Glutamatergic neuron (in vitro differentiated cells): ENCODE data around the gene TNFRSF12A. TPM values are rescaled to one million over a fixed set of nuclear protein-coding genes. Genes with fewer than 3 reads are reported as not detected.

Source experiments
- DNase-seq: peaks from one replicate; pipeline ENCODE4 v3.0.0; 2022
- H3K27ac Mint-ChIP-seq: one replicate; pipeline ENCODE4 v1.8.0; 2020; ENCODE audit warnings: mild to moderate bottlenecking, mixed read lengths, inconsistent platforms; ENCODE audit not compliant: unreplicated experiment
- H3K27me3 Mint-ChIP-seq: one replicate; pipeline ENCODE4 v1.8.0; 2020; ENCODE audit warnings: mild to moderate bottlenecking, moderate library complexity, mixed read lengths, inconsistent platforms; ENCODE audit not compliant: unreplicated experiment
- H3K36me3 Mint-ChIP-seq: one replicate; pipeline ENCODE4 v1.8.0; 2020; ENCODE audit warnings: mild to moderate bottlenecking, mixed read lengths, inconsistent platforms; ENCODE audit not compliant: unreplicated experiment
- H3K4me1 Mint-ChIP-seq: one replicate; pipeline ENCODE4 v1.8.0; 2020; ENCODE audit warnings: mild to moderate bottlenecking, low read depth, mixed read lengths, inconsistent platforms; ENCODE audit not compliant: unreplicated experiment
- H3K4me3 Mint-ChIP-seq: one replicate; pipeline ENCODE4 v1.8.0; 2020; ENCODE audit warnings: mild to moderate bottlenecking, mixed read lengths, inconsistent platforms; ENCODE audit not compliant: unreplicated experiment
- H3K9me3 Mint-ChIP-seq: one replicate; pipeline ENCODE4 v1.8.0; 2020; ENCODE audit warnings: mild to moderate bottlenecking, moderate library complexity, mixed read lengths, inconsistent platforms; ENCODE audit not compliant: unreplicated experiment
- total RNA-seq: library from RNA; stranded (reverse); fragmentation: NEBNext Ultra II Directional; extraction: Animal tissue kit (Norgen Biotek cat#: 25700); gene quantifications from one replicate; pipeline ENCODE4 v1.2.1, GENCODE V29; 2021; ENCODE audit not compliant: unreplicated experiment
- TF ChIP-seq, protein P1 (sequence below): fragments of 200-600 bp; sonication (generic); IDR thresholded peaks from one replicate; pipeline ENCODE4 v1.5.0; 2021; ENCODE audit not compliant: partially characterized antibody, unreplicated experiment

The TNFRSF12A gene
- total RNA-seq, 1 donor from 2014 or later: 4.2 TPM

DNA sequence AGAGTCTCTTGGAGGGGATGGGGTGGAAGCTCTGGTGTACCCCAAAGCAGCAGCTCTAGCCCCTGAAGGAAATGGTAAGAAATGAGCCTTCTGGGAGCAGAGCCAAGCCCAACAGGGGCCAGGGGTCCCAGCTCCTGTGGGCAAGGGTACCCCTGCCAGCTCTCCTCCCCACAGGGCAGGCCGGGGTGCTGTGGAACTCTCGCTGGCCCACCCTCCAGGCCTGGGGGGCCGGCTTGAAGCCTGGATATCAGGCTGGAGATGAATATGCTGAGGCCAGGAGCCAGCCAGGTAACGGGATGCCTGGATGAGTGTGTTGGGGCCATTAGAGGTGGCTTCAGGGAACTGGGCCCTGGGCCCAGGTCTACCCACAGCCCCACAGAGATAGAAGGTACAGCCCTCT is 19.6 kb upstream of the TNFRSF12A start:
- DNase-seq: no peak
- Mint-ChIP-seq H3K9me3 (no peaks in the 10 kb centered on the region), H3K36me3 (no peaks in the 10 kb centered on the region), H3K27me3 (peaks cover 9% of the 10 kb centered on the region), H3K4me3 (no peak overlapping the region), H3K4me1 (no peaks in the 10 kb centered on the region), H3K27ac (no peak overlapping the region)
- TF ChIP-seq, protein P1, sequence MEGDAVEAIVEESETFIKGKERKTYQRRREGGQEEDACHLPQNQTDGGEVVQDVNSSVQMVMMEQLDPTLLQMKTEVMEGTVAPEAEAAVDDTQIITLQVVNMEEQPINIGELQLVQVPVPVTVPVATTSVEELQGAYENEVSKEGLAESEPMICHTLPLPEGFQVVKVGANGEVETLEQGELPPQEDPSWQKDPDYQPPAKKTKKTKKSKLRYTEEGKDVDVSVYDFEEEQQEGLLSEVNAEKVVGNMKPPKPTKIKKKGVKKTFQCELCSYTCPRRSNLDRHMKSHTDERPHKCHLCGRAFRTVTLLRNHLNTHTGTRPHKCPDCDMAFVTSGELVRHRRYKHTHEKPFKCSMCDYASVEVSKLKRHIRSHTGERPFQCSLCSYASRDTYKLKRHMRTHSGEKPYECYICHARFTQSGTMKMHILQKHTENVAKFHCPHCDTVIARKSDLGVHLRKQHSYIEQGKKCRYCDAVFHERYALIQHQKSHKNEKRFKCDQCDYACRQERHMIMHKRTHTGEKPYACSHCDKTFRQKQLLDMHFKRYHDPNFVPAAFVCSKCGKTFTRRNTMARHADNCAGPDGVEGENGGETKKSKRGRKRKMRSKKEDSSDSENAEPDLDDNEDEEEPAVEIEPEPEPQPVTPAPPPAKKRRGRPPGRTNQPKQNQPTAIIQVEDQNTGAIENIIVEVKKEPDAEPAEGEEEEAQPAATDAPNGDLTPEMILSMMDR: no peak

DNA sequence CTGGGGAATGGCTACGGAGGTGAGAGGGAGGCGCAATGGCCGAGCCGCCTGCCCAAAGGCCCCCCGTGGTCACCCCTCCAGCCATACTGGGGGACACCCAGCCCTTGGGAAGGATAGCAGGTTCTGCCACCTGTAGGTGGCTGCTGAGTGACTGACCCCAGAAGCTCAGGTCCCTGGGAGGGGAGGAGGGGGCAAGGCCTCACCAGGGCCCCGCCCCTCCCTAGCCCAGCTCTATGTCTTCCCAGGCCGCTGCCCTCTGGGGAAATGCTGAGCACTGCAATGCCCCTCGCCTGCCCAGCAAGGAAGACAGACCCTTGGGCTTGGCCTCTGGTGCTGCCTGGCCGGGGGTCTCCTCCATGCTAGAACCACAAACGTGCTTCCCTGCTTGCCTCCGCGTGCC is 18.9 kb upstream of the TNFRSF12A start:
- H3K9me3 Mint-ChIP-seq: no peaks in the 10 kb centered on the region
- H3K4me3 Mint-ChIP-seq: no peak overlapping the region
- TF ChIP-seq, protein P1: no peak
- H3K27me3 Mint-ChIP-seq: peaks cover 8% of the 10 kb centered on the region
- H3K36me3 Mint-ChIP-seq: no peaks in the 10 kb centered on the region
- no peak overlapping the region for H3K27ac Mint-ChIP-seq
- H3K4me1 Mint-ChIP-seq: no peaks in the 10 kb centered on the region
- no peak for DNase-seq

DNA sequence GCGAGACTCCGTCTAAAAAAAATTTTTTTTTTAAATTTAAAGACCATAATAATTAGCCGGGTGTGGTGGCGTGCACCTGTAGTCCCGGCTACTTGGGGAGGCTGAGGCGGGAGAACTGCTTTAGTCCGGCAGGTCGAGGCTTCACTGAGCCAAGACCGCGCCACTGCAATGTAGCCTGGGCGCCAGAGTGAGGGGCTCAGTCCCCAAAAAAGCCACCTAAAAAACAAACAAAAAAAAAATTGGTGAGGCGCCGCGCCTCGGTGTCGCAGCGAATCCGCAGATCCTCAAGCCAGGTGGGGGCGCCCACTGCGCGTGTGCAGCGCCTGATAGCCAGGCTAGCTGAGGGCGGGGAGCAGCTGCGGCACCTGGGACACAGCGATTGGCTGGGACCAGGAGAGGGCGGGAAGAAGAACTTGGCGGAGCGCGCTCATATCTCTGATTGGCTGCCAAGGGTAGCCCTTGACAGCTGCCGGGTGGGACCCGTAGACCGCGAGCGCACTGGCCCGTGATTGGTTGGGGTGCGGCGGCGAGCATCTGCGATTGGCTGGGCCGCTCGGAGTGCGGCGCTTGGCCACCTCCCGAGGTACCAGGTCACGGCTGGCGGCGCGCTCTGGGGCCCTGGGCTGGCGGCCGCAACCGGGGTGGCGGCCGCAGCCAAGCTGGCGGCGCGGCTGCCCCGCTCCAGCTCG is 16.4 kb upstream of the TNFRSF12A start:
- DNase-seq: peak; percentile 96
- Mint-ChIP-seq H3K27me3 (peaks cover 11% of the 10 kb centered on the region), H3K27ac (no peak overlapping the region), H3K4me3 (peak overlapping the region; percentile 70), H3K4me1 (peaks cover 2% of the 10 kb centered on the region), H3K36me3 (no peaks in the 10 kb centered on the region), H3K9me3 (peaks cover 1% of the 10 kb centered on the region)
- TF ChIP-seq, protein P1: no peak

DNA sequence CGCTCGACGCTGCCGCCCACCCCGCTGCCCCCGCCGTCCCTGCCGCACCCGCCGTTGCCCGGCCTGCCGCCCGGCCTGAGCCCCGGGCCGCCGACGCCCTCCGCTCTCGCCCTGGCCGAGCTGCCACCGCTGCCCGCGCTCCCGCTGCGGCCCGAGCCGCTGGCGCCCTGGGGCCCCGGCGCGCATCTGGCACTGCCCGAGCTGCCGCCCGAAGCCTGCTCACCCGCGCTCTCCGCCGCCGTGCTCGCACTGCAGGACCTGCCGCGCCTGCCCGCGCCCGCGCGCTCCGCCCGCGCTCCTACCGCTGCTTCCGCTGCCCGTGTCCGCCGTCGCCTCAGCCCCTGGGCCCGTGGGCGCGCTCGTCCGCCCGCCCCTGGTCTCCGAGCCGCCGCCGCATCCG is 15.8 kb upstream of the TNFRSF12A start:
- peaks cover 1% of the 10 kb centered on the region for H3K9me3 Mint-ChIP-seq
- H3K27ac Mint-ChIP-seq: no peak overlapping the region
- H3K4me3 Mint-ChIP-seq: no peak overlapping the region
- H3K36me3 Mint-ChIP-seq: no peaks in the 10 kb centered on the region
- TF ChIP-seq, protein P1: no peak
- H3K27me3 Mint-ChIP-seq: peaks cover 14% of the 10 kb centered on the region
- H3K4me1 Mint-ChIP-seq: peaks cover 2% of the 10 kb centered on the region
- peak; percentile 43 for DNase-seq

DNA sequence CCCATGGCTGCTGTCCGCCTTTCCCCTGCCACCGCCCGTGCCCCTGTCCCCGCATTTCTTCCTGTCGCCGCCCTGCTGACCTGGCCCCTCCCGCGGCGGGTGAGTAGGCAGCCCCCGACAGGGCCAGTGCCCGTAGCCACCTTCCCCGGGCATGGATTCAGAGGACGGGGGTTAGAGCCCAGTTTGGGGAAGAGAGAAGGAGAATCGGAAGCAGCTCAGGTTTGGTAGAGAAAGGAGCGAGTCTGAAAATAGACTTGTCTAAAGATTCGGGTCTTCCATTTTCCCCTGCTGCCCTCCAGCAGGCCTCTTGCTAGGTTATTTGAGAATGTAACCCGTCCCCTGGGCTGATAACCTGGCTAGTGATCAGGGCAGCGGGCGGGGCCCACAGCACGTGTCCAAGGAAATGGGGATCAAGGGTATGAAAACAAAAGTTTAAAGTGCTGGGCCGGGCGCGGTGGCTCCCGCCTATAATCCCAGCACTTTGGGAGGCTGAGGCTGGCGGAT is 15.3 kb upstream of the TNFRSF12A start:
- H3K36me3 Mint-ChIP-seq: no peaks in the 10 kb centered on the region
- no peak overlapping the region for H3K27ac Mint-ChIP-seq
- H3K27me3 Mint-ChIP-seq: peaks cover 14% of the 10 kb centered on the region
- peaks cover 2% of the 10 kb centered on the region for H3K4me1 Mint-ChIP-seq
- peak overlapping the region; percentile 70 for H3K4me3 Mint-ChIP-seq
- TF ChIP-seq, protein P1: no peak
- H3K9me3 Mint-ChIP-seq: peaks cover 1% of the 10 kb centered on the region
- no peak for DNase-seq
